ENCODE measurements around the gene GABPB2. TPM values are rescaled to one million over a fixed set of nuclear protein-coding genes. Genes with fewer than 3 reads are reported as not detected.

GABPB2 gene
- total RNA-seq, 1 donor from 2014 or later, result 3.6 TPM

DNA sequence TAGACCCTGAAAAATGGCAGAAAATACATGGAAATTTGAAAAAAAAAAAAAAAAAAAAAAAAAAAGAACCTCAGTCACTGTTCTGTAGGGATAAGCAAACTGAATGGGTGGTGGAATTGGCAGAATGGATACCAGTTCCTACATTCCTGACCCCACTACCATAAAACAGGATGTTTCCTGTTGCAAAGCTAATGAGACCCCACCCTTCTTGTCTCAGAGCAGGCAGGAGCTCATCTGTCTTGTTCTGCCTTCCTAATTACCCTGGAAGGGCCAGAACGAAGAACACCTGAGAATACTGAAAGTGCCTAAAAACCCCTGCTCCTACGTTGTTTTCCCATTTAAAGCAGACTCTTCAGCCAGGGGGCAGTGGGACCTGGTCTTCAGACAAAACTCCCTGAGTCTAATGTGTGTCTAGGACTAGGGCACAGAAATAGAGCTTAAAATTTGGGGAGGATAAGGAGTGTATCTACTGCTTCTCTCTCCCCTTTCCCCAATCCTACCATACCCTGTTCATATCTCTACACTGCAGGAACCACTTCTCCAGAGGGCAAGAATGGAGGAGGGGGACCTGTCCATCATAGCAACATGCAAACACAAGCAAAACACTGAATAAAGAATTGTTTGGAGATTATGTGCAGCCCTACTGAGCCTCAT is 19.1 kb upstream of the GABPB2 start:
- Histone ChIP-seq H4K20me1 (ENCODE audit: insufficient read depth, low read length) (peaks cover 64% of the 10 kb centered on the region), H3K9ac (ENCODE audit: low read length) (no peak overlapping the region), H3K4me1 (ENCODE audit: insufficient read depth, low read length) (peaks cover 12% of the 10 kb centered on the region), H3K79me2 (ENCODE audit: insufficient read depth, low read length) (peaks cover 28% of the 10 kb centered on the region), H3K4me2 (ENCODE audit: low read length) (no peak overlapping the region), H2AFZ (ENCODE audit: low read depth, low read length) (no peak overlapping the region), H3K4me3 (ENCODE audit: insufficient read depth, low read depth, low read length) (no peak overlapping the region), H3K27ac (ENCODE audit: low read depth, low read length) (no peak overlapping the region), H3K9me3 (ENCODE audit: insufficient read depth, low read depth, low read length) (no peaks in the 10 kb centered on the region), H3K27me3 (ENCODE audit: insufficient read depth, low read length) (no peaks in the 10 kb centered on the region), H3K36me3 (ENCODE audit: insufficient read depth, low read length) (peaks cover 51% of the 10 kb centered on the region)
- DNase-seq (ENCODE audit: low read depth) (no peak), FAIRE-seq (no peak)
- Mint-ChIP-seq H3K9me3 (ENCODE audit: unreplicated experiment) (no peaks in the 10 kb centered on the region), H3K27ac (ENCODE audit: unreplicated experiment) (peak overlapping the region; percentile 26), H3K27me3 (ENCODE audit: low read depth, unreplicated experiment) (no peaks in the 10 kb centered on the region), H3K36me3 (ENCODE audit: low read depth, unreplicated experiment) (peaks cover 21% of the 10 kb centered on the region), H3K4me1 (ENCODE audit: low read depth, unreplicated experiment) (peaks cover 20% of the 10 kb centered on the region), H3K4me3 (ENCODE audit: unreplicated experiment) (no peak overlapping the region)
- TF ChIP-seq EZH2 (IDR thresholded peaks at IDR 0.05; ENCODE audit: insufficient read depth, low read length), result no peak
- TF ChIP-seq, protein P1, sequence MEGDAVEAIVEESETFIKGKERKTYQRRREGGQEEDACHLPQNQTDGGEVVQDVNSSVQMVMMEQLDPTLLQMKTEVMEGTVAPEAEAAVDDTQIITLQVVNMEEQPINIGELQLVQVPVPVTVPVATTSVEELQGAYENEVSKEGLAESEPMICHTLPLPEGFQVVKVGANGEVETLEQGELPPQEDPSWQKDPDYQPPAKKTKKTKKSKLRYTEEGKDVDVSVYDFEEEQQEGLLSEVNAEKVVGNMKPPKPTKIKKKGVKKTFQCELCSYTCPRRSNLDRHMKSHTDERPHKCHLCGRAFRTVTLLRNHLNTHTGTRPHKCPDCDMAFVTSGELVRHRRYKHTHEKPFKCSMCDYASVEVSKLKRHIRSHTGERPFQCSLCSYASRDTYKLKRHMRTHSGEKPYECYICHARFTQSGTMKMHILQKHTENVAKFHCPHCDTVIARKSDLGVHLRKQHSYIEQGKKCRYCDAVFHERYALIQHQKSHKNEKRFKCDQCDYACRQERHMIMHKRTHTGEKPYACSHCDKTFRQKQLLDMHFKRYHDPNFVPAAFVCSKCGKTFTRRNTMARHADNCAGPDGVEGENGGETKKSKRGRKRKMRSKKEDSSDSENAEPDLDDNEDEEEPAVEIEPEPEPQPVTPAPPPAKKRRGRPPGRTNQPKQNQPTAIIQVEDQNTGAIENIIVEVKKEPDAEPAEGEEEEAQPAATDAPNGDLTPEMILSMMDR (IDR thresholded peaks at IDR 0.05; ENCODE audit: insufficient read depth, low read depth, low read length), result no peak

DNA sequence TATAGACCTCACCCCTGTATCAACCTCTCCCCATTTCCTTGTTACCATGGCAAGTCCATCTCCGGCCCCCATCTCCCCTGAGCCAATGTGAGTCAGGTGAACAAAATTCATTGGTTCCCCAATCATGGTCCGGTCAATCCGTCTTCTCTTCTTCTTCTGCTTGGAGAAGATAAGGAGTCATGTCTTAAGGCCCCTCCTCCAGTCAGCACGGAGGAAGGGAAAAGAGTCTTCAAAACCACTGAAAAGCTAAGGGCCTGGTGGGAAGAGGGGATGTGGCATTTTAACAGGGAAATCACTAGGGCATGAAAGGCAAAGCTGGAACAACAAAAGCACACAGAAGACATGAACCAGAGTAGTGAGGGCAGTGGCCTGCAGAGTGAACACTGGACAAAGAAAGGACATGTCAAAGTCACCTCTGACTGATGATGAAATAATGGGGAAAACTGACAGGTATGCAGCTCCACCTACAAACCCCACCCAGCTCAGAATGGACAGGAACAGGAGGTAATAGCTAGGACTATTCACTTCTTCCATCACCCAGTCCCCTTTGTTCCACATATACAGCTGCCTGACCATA is 15.5 kb upstream of the GABPB2 start:
- Histone ChIP-seq H2AFZ (ENCODE audit: low read depth, low read length) (no peak overlapping the region), H3K36me3 (ENCODE audit: insufficient read depth, low read length) (peaks cover 56% of the 10 kb centered on the region), H3K4me3 (ENCODE audit: insufficient read depth, low read depth, low read length) (no peak overlapping the region), H3K9me3 (ENCODE audit: insufficient read depth, low read depth, low read length) (no peaks in the 10 kb centered on the region), H4K20me1 (ENCODE audit: insufficient read depth, low read length) (peaks cover 89% of the 10 kb centered on the region), H3K9ac (ENCODE audit: low read length) (peak overlapping the region; percentile 98), H3K27me3 (ENCODE audit: insufficient read depth, low read length) (no peaks in the 10 kb centered on the region), H3K4me1 (ENCODE audit: insufficient read depth, low read length) (peaks cover 21% of the 10 kb centered on the region), H3K79me2 (ENCODE audit: insufficient read depth, low read length) (peaks cover 64% of the 10 kb centered on the region), H3K4me2 (ENCODE audit: low read length) (no peak overlapping the region), H3K27ac (ENCODE audit: low read depth, low read length) (no peak overlapping the region)
- Mint-ChIP-seq H3K27me3 (ENCODE audit: low read depth, unreplicated experiment) (no peaks in the 10 kb centered on the region), H3K9me3 (ENCODE audit: unreplicated experiment) (no peaks in the 10 kb centered on the region), H3K4me3 (ENCODE audit: unreplicated experiment) (peak overlapping the region; percentile 5), H3K27ac (ENCODE audit: unreplicated experiment) (peak overlapping the region; percentile 1), H3K36me3 (ENCODE audit: low read depth, unreplicated experiment) (peaks cover 28% of the 10 kb centered on the region), H3K4me1 (ENCODE audit: low read depth, unreplicated experiment) (peaks cover 30% of the 10 kb centered on the region)
- DNase-seq (ENCODE audit: low read depth) (no peak), FAIRE-seq (no peak)
- TF ChIP-seq, protein P1 (IDR thresholded peaks at IDR 0.05; ENCODE audit: insufficient read depth, low read depth, low read length), result no peak
- TF ChIP-seq EZH2 (IDR thresholded peaks at IDR 0.05; ENCODE audit: insufficient read depth, low read length), result no peak

DNA sequence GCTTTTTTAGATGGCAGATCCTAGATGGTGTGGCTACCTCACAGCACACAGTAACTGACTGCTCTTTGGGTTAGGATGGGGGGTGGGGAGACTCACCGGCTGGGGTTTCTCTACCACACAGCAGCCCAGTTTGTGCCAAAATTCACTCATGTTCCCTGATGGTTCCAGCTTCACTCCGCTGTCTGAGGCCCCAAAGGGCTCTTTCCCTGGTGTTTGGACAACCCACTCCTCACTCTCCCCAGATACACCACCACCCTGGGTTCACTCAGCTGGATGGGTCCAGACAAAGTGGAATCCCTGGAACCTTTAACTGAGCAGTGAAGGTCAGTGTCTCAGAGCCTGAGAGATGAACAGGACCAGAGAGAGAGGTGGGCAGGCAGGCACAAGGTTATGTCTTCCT is 15.0 kb upstream of the GABPB2 start:
- H3K36me3 Mint-ChIP-seq (ENCODE audit: low read depth, unreplicated experiment), result peaks cover 28% of the 10 kb centered on the region
- no peaks in the 10 kb centered on the region for H3K9me3 ChIP-seq (ENCODE audit: insufficient read depth, low read depth, low read length)
- TF ChIP-seq EZH2 (IDR thresholded peaks at IDR 0.05; ENCODE audit: insufficient read depth, low read length), result no peak
- TF ChIP-seq, protein P1 (IDR thresholded peaks at IDR 0.05; ENCODE audit: insufficient read depth, low read depth, low read length), result no peak

More for the DNA sequence above, 15.0 kb upstream of the GABPB2 start:
- Mint-ChIP-seq H3K27me3 (ENCODE audit: low read depth, unreplicated experiment) (no peaks in the 10 kb centered on the region), H3K4me3 (ENCODE audit: unreplicated experiment) (peak overlapping the region; percentile 95), H3K9me3 (ENCODE audit: unreplicated experiment) (no peaks in the 10 kb centered on the region), H3K27ac (ENCODE audit: unreplicated experiment) (peak overlapping the region; percentile 60), H3K4me1 (ENCODE audit: low read depth, unreplicated experiment) (peaks cover 30% of the 10 kb centered on the region)
- no peaks in the 10 kb centered on the region for H3K27me3 ChIP-seq (ENCODE audit: insufficient read depth, low read length)
- H4K20me1 ChIP-seq (ENCODE audit: insufficient read depth, low read length), result peaks cover 84% of the 10 kb centered on the region
- H3K9ac ChIP-seq (ENCODE audit: low read length), result peak overlapping the region; percentile 98
- FAIRE-seq, result no peak
- peaks cover 69% of the 10 kb centered on the region for H3K79me2 ChIP-seq (ENCODE audit: insufficient read depth, low read length)
- H3K4me2 ChIP-seq (ENCODE audit: low read length), result peak overlapping the region; percentile 99
- no peak for DNase-seq (ENCODE audit: low read depth)
- H3K4me1 ChIP-seq (ENCODE audit: insufficient read depth, low read length), result peaks cover 21% of the 10 kb centered on the region
- peaks cover 56% of the 10 kb centered on the region for H3K36me3 ChIP-seq (ENCODE audit: insufficient read depth, low read length)
- no peak overlapping the region for H3K27ac ChIP-seq (ENCODE audit: low read depth, low read length)
- no peak overlapping the region for H3K4me3 ChIP-seq (ENCODE audit: insufficient read depth, low read depth, low read length)
- H2AFZ ChIP-seq (ENCODE audit: low read depth, low read length), result no peak overlapping the region

All from astrocyte (in vitro differentiated cells and primary cell).